Measurements from ENCODE around the gene ERC1.
"Not testable (repeated sequence)": the region's sequence is repeated elsewhere in the genome, so short reads cannot be mapped to it uniquely, and the experiment has no call there.

DNA sequence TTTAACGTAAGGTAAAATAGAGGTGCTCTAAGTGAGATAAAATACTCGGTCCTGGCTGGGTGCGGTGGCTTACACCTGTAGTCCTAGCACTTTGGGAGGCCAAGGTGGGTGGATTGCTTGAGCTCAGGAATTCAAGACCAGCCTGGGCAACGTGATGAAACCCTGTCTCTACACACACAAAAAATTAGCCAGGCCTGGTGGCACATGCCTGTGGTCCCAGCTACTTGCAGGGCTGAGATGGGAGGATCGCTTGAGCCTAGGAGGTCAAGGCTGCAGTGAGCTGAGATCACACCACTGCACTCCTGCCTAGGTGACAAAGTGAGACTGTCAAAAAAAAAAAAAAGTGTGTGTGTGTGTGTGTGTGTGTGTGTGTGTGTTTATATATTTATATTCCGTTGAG is 364.8 kb downstream of the ERC1 start:
- TF ChIP-seq, protein P1, sequence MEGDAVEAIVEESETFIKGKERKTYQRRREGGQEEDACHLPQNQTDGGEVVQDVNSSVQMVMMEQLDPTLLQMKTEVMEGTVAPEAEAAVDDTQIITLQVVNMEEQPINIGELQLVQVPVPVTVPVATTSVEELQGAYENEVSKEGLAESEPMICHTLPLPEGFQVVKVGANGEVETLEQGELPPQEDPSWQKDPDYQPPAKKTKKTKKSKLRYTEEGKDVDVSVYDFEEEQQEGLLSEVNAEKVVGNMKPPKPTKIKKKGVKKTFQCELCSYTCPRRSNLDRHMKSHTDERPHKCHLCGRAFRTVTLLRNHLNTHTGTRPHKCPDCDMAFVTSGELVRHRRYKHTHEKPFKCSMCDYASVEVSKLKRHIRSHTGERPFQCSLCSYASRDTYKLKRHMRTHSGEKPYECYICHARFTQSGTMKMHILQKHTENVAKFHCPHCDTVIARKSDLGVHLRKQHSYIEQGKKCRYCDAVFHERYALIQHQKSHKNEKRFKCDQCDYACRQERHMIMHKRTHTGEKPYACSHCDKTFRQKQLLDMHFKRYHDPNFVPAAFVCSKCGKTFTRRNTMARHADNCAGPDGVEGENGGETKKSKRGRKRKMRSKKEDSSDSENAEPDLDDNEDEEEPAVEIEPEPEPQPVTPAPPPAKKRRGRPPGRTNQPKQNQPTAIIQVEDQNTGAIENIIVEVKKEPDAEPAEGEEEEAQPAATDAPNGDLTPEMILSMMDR (IDR thresholded peaks at IDR 0.05), result not testable (repeated sequence)
- not testable (repeated sequence) for TF ChIP-seq POLR2A, EP300 (IDR thresholded peaks at IDR 0.05)

Data from tibial nerve (tissue), 4 donors.